Mammary epithelial cell (primary cell): ENCODE measurements around the gene YOD1.

Experiments
- EZH2 ChIP-seq: IDR thresholded peaks from 2 replicates; pipeline ENCODE4 v1.6.1; 2012; ENCODE audit warnings: low read length, inconsistent platforms, borderline replicate concordance
- TF ChIP-seq, protein P1 (sequence below), 2 donors: IDR thresholded peaks in 1 of 2; conservative IDR thresholded peaks in 1 of 2; 2 replicates each; pipeline ENCODE4 v1.5.1; 2011 to 2012; ENCODE audit warnings: inconsistent platforms in 2 of 2, low read length in 2 of 2, mild to moderate bottlenecking in 2 of 2, control low read depth in 1 of 2, low read depth in 1 of 2; ENCODE audit not compliant: insufficient read depth in 1 of 2; ENCODE audit errors: extremely low read depth in 1 of 2

DNA sequence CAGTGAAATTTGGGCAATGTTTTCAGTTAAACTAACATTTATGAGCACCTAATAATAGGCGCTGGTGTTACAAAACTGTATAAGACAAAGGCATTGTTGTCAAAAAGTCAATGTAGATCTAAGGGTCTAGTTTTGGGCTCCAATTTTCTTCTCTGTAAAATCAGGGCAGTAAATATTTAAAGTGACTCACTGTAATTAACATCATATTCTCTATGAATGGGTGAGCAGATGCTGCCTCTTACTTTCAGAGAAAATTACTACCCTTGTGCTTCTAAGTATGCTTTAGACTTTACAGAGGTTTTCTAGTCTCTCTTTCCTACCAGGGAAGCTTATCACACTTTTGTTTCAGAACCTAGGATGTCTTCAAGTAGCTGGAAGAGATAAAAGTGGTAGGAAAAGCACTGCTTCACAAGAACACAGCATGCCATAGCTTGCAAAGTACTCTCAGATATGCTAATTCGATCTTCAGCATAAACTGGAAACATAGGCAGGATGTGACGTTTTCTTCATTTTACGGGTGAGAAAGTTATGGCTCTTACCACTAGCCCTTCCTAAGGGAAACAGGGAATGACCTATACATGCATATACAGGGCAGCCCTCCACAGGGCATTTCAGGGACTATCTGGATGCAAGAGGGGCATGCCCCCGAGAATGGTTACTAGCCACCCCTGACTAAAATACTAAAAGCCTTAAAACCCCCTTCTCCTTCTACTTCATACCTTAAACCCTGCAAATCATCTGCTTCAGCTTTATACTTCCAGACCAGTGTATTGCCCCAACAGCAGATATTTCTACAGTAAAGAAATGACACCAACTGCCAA lies 21.1 kb downstream of the YOD1 start:
- TF ChIP-seq, protein P1, sequence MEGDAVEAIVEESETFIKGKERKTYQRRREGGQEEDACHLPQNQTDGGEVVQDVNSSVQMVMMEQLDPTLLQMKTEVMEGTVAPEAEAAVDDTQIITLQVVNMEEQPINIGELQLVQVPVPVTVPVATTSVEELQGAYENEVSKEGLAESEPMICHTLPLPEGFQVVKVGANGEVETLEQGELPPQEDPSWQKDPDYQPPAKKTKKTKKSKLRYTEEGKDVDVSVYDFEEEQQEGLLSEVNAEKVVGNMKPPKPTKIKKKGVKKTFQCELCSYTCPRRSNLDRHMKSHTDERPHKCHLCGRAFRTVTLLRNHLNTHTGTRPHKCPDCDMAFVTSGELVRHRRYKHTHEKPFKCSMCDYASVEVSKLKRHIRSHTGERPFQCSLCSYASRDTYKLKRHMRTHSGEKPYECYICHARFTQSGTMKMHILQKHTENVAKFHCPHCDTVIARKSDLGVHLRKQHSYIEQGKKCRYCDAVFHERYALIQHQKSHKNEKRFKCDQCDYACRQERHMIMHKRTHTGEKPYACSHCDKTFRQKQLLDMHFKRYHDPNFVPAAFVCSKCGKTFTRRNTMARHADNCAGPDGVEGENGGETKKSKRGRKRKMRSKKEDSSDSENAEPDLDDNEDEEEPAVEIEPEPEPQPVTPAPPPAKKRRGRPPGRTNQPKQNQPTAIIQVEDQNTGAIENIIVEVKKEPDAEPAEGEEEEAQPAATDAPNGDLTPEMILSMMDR (conservative IDR thresholded peaks at IDR 0.05 in 1 of 2, IDR thresholded peaks at IDR 0.05 in 1 of 2; ENCODE audit: extremely low read depth in 1 of 2, insufficient read depth in 1 of 2, low read depth in 1 of 2, low read length in 2 of 2) = no peak
- no peak for TF ChIP-seq EZH2
